Activated B cell treated with CpG ODN at 0.5 μM for 24 hours (primary cell): Measurements from ENCODE around the gene CDT1. TPM values are rescaled to one million over a fixed set of nuclear protein-coding genes. Genes with fewer than 3 reads are reported as not detected.

ENCODE experiments used
- ATAC-seq: fragments of 200-7000 bp; cut with Tn5 transposase; one replicate; pipeline ENCODE4 v1.10.0; 2021; ENCODE audit warnings: low read depth, mild to moderate bottlenecking, moderate library complexity
- CTCF ChIA-PET: fragments of 350-600 bp; sonication (Branson Sonifier 250); formaldehyde crosslinking; loops from one replicate; lab custom pipeline; 2021; ENCODE audit warnings: antibody characterized with exemption; lab: Charles Lee
- POLR2A ChIA-PET: fragments of 350-600 bp; sonication (Branson Sonifier 250); formaldehyde crosslinking; loops from one replicate; lab custom pipeline; 2021; ENCODE audit warnings: antibody characterized with exemption; lab: Charles Lee
- DNase-seq: peaks from one replicate; pipeline ENCODE4 v3.0.0; 2022
- H3K27ac Mint-ChIP-seq: one replicate; pipeline ENCODE4 v1.8.0; 2020; ENCODE audit warnings: mixed read lengths
- H3K27me3 Mint-ChIP-seq: one replicate; pipeline ENCODE4 v1.8.0; 2021; ENCODE audit warnings: mixed read lengths
- H3K36me3 Mint-ChIP-seq: one replicate; pipeline ENCODE4 v1.8.0; 2021; ENCODE audit warnings: low read depth, mixed read lengths
- H3K4me1 Mint-ChIP-seq: one replicate; pipeline ENCODE4 v1.8.0; 2021; ENCODE audit warnings: mixed read lengths
- H3K4me3 Mint-ChIP-seq: one replicate; pipeline ENCODE4 v1.8.0; 2020; ENCODE audit warnings: mild to moderate bottlenecking, mixed read lengths
- H3K9me3 Mint-ChIP-seq: one replicate; pipeline ENCODE4 v1.8.0; 2020; ENCODE audit warnings: mixed read lengths
- CTCF ChIP-seq: fragments of 200-600 bp; IDR thresholded peaks from one replicate; pipeline ENCODE4 v1.8.0; 2022; ENCODE audit warnings: antibody characterized with exemption, mild to moderate bottlenecking
- intact Hi-C: fragments of 100-400 bp; cut with micrococcal nuclease; formaldehyde crosslinking; loops from one replicate; pipeline ENCODE4 v1.15.1; 2024
- total RNA-seq: library from RNA; stranded (reverse); gene quantifications from 2 replicates; pipeline ENCODE4 v1.2.3, GENCODE V29; 2022

Gene CDT1
- total RNA-seq, 1 donor from 2014 or later = 4.3 TPM

GRCh38 chr16:88796278-88796677, 7.3 kb upstream of the CDT1 start:
- Mint-ChIP-seq H3K4me1 (peaks cover 46% of the 10 kb centered on the region), H3K27me3 (no peaks in the 10 kb centered on the region), H3K4me3 (no peak overlapping the region), H3K36me3 (no peaks in the 10 kb centered on the region), H3K27ac (no peak overlapping the region), H3K9me3 (no peaks in the 10 kb centered on the region)
- DNase-seq (no peak), ATAC-seq (no peak)
- CTCF ChIA-PET = no interaction called here
- intact Hi-C loops = no loop called here
- no peak for TF ChIP-seq CTCF
- POLR2A ChIA-PET = interaction anchor here (0.8 kb wide), 1 partner anchor 51 kb away, joined by 7 read pairs; no protein-coding TSS in a partner anchor

- Mint-ChIP-seq H3K9me3 (no peaks in the 10 kb centered on the region), H3K4me3 (no peak overlapping the region), H3K4me1 (peaks cover 40% of the 10 kb centered on the region), H3K27me3 (no peaks in the 10 kb centered on the region), H3K36me3 (no peaks in the 10 kb centered on the region), H3K27ac (no peak overlapping the region)
- no peak for ATAC-seq
- ChIA-PET CTCF (no interaction called here), POLR2A (interaction anchor here (0.6 kb wide), 2 partner anchors 13 to 394 kb away, joined by 3 to 4 read pairs; no protein-coding TSS in a partner anchor)
- intact Hi-C loops = no loop called here
- TF ChIP-seq CTCF = no peak
- DNase-seq = no peak
Measured at GRCh38 chr16:88798073-88798472, 5.5 kb upstream of the CDT1 start.

- DNase-seq = no peak
- ATAC-seq = no peak
- Mint-ChIP-seq H3K4me1 (peaks cover 32% of the 10 kb centered on the region), H3K4me3 (no peak overlapping the region), H3K36me3 (no peaks in the 10 kb centered on the region), H3K27me3 (no peaks in the 10 kb centered on the region), H3K9me3 (no peaks in the 10 kb centered on the region), H3K27ac (no peak overlapping the region)
- ChIA-PET CTCF (interaction anchor here (0.7 to 1.8 kb wide), 3 partner anchors 11 to 62 kb away, joined by 4 to 6 read pairs (median 4); no protein-coding TSS in a partner anchor), POLR2A (interaction anchor here (0.6 to 3.7 kb wide), 3 partner anchors 12 to 394 kb away, joined by 4 to 37 read pairs (median 5); partner anchors contain the start of gene APRT)
- intact Hi-C loops = no loop called here
- no peak for TF ChIP-seq CTCF
Measured at GRCh38 chr16:88798772-88799455, 4.7 kb upstream of the CDT1 start.

GRCh38 chr16:88799569-88800276, 3.9 kb upstream of the CDT1 start:
- DNase-seq = no peak
- Mint-ChIP-seq H3K36me3 (no peaks in the 10 kb centered on the region), H3K27me3 (no peaks in the 10 kb centered on the region), H3K4me3 (no peak overlapping the region), H3K4me1 (peaks cover 29% of the 10 kb centered on the region), H3K9me3 (no peaks in the 10 kb centered on the region), H3K27ac (no peak overlapping the region)
- intact Hi-C loops = no loop called here
- CTCF ChIA-PET = interaction anchor here (0.7 to 1.8 kb wide), 3 partner anchors 12 to 62 kb away, joined by 4 to 6 read pairs (median 4); no protein-coding TSS in a partner anchor
- TF ChIP-seq CTCF = no peak
- POLR2A ChIA-PET = interaction anchor here (2.1 to 3.7 kb wide), 2 partner anchors 12 to 18 kb away, joined by 5 to 37 read pairs; partner anchors contain the start of gene APRT
- no peak for ATAC-seq

- Mint-ChIP-seq H3K9me3 (no peaks in the 10 kb centered on the region), H3K27ac (no peak overlapping the region), H3K4me1 (peaks cover 24% of the 10 kb centered on the region), H3K4me3 (no peak overlapping the region), H3K36me3 (no peaks in the 10 kb centered on the region), H3K27me3 (no peaks in the 10 kb centered on the region)
- CTCF ChIA-PET = interaction anchor here (1.8 kb wide), 1 partner anchor 63 kb away, joined by 6 read pairs; no protein-coding TSS in a partner anchor
- POLR2A ChIA-PET = interaction anchor here (2.1 to 3.7 kb wide), 2 partner anchors 11 to 18 kb away, joined by 5 to 37 read pairs; partner anchors contain the start of gene APRT
- no peak for ATAC-seq
- DNase-seq = no peak
- no peak for TF ChIP-seq CTCF
- intact Hi-C loops = no loop called here
Measured at GRCh38 chr16:88800277-88800592, 3.4 kb upstream of the CDT1 start.
